B cell (primary cell): ENCODE results near the gene ZNF775.

Experiments used
- EZH2 ChIP-seq: IDR thresholded peaks from 2 replicates; pipeline ENCODE4 v1.6.1; 2012; ENCODE audit warnings: borderline replicate concordance, low read depth, mild to moderate bottlenecking, moderate library complexity, low read length; ENCODE audit not compliant: insufficient read depth, poor library complexity, severe bottlenecking
- TF ChIP-seq, protein P1 (sequence below): fragments of 200-600 bp; IDR thresholded peaks from one replicate; pipeline ENCODE4 v1.8.0; 2022; ENCODE audit warnings: antibody characterized with exemption, mild to moderate bottlenecking

GRCh38 chr7:150341263-150342120 is 37.6 kb upstream of the ZNF775 start, which contains the start of gene RARRES2:
- TF ChIP-seq, protein P1, sequence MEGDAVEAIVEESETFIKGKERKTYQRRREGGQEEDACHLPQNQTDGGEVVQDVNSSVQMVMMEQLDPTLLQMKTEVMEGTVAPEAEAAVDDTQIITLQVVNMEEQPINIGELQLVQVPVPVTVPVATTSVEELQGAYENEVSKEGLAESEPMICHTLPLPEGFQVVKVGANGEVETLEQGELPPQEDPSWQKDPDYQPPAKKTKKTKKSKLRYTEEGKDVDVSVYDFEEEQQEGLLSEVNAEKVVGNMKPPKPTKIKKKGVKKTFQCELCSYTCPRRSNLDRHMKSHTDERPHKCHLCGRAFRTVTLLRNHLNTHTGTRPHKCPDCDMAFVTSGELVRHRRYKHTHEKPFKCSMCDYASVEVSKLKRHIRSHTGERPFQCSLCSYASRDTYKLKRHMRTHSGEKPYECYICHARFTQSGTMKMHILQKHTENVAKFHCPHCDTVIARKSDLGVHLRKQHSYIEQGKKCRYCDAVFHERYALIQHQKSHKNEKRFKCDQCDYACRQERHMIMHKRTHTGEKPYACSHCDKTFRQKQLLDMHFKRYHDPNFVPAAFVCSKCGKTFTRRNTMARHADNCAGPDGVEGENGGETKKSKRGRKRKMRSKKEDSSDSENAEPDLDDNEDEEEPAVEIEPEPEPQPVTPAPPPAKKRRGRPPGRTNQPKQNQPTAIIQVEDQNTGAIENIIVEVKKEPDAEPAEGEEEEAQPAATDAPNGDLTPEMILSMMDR, result no peak
- TF ChIP-seq EZH2, result no peak
